ENCODE data around the gene TC2N.
"Not testable (repeated sequence)": the region's sequence is repeated elsewhere in the genome, so short reads cannot be mapped to it uniquely, and the experiment has no call there.

TC2N gene

GRCh38 chr14:91867316-91867988 lies at the start of gene TC2N:
TSS of gene TC2N (minus strand) at chr14:91867536. CDS start at chr14:91813769, 53,767 bp downstream.
- no peak for DNase-seq (ENCODE audit: low read depth)

- DNase-seq (ENCODE audit: low read depth): no peak
Observed at GRCh38 chr14:91912035-91912434, 44.7 kb upstream of the TC2N start.

GRCh38 chr14:91911474-91912032 lies 44.2 kb upstream of the TC2N start:
- DNase-seq (ENCODE audit: low read depth): peak; percentile 47

GRCh38 chr14:91910196-91910595 lies 42.9 kb upstream of the TC2N start:
- DNase-seq (ENCODE audit: low read depth): no peak

- DNase-seq (ENCODE audit: low read depth): no peak
Observed at GRCh38 chr14:91906374-91906773, 39.0 kb upstream of the TC2N start.

DNA sequence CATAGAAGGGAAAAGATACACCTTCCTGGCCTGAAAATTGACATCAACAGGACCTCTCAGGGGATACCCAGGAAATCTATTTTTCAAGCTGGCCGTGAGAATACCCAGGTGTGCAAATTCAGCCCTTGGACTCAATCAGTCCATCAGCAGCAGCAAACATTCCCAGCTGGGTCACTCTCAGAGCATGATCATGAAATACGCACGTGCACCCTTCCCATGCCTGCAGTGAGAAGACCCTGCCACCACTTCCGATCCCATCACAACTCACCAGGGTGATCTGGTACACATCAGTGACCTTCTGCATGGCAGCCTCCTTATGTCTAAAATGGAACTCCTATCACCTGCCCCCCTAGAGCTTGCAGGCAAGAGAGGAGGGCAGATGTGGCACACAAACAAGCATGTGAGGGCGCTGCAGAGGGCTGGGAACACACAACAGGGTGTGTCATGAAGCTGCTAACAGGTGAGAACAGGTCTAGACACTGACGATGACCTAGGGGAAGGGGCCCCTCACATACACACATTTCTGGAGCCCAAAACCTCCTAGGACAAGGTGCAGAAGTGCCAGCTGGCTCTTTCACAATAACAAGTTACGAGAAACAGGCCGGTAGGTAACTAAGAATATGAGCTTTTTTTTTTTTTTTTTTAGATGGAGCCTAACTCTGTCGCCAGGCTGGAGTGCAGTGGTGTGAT lies 37.8 kb upstream of the TC2N start:
- DNase-seq (ENCODE audit: low read depth): no peak

DNA sequence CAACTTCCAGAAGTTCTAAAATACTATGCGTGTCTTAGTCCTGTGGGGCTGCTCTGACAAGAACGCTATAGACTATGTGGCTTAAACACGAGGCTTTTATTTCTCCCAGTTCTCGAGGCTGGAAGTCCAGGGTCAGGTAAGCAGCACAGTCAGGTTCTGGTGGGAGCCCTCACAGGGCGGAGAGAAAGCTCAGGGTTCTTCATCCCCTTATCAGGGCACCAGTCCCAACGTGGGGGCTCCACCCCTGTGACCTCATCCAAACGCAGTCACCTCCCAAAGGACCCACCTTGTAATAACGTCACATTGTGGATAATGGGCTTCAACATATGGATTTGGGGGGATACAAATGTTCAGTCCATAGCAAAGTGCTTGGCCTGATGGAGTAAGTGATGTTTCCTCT lies 37.1 kb upstream of the TC2N start:
- DNase-seq (ENCODE audit: low read depth): no peak

DNA sequence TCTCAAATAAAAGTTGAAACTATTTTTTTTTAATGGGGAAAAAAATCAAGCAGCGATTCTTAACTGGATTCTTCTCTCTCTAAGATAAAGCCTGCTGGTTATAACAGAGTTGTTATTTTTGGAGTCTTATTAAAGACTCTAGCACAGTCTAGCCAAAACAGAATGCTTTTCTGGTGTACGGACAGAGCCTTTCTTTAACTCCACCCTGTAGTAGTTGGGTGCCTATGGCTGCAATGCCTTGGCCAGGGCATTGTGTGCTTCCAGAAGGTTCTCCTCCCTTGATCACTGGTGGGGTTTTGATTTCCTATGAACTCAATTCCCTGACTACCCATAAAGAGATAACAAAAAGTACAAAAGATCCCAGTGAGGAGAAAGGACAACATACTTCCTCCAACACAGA lies 35.7 kb upstream of the TC2N start:
- no peak for DNase-seq (ENCODE audit: low read depth)

- no peak for DNase-seq (ENCODE audit: low read depth)
Observed at GRCh38 chr14:91902336-91902735, 35.0 kb upstream of the TC2N start.

GRCh38 chr14:91901449-91902226 lies 34.3 kb upstream of the TC2N start:
- no peak for DNase-seq (ENCODE audit: low read depth)

GRCh38 chr14:91899806-91900205 lies 32.5 kb upstream of the TC2N start:
- DNase-seq (ENCODE audit: low read depth): peak; percentile 18

GRCh38 chr14:91899213-91899612 lies 31.9 kb upstream of the TC2N start:
- DNase-seq (ENCODE audit: low read depth): no peak

DNA sequence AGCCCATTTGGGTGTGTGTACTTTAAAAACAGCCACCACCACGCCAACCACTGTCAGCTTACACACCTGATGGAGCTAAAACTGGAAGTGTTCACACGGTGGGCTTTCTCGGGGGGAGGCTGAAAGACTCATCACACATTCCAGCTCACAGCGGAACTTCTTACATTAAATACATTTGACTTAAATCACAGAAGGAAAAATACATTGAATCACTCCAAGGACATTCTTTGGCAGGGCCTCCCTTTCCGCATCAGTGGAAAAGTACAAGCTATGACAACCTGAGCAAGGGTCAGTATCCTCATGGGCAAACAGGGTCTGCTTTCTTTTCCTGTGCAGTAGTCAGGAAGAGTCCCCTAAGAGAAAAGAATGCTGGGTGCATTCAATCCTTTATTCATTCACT lies 31.0 kb upstream of the TC2N start:
- DNase-seq (ENCODE audit: low read depth): no peak

- DNase-seq (ENCODE audit: low read depth): not testable (repeated sequence)
Observed at GRCh38 chr14:91897716-91898115, 30.4 kb upstream of the TC2N start.

DNA sequence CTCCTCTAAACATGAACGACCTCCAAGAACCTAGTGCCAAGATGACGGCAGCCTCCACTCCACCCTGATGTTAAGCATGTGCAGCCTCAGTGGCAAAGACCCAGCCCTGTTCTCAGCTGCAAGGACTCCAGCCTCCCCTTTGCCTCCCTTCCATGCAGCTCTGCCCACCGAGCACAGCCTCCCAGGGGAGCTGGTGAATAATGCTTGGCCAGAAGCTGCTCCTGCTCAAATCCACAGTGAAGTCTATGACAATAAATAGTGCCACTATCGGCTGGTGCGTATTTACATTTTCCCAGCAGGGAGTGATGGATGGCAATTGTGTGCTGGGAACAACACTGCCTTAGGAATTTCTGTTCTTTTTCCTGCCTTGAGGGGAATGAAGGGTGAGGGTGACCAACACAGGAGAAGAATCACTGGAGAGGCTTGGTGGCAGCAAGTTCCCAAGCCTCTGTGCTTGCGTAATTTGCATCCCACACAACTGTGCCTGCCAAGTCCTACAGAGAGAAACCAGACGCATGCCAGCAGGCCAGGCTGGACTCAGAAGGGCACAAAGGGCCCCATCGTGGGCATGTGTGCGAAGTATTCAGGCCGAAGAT lies 29.9 kb upstream of the TC2N start:
- DNase-seq (ENCODE audit: low read depth): peak; percentile 83

GRCh38 chr14:91896419-91896818 lies 29.1 kb upstream of the TC2N start:
- no peak for DNase-seq (ENCODE audit: low read depth)

- no peak for DNase-seq (ENCODE audit: low read depth)
Observed at GRCh38 chr14:91893669-91894068, 26.3 kb upstream of the TC2N start.

DNA sequence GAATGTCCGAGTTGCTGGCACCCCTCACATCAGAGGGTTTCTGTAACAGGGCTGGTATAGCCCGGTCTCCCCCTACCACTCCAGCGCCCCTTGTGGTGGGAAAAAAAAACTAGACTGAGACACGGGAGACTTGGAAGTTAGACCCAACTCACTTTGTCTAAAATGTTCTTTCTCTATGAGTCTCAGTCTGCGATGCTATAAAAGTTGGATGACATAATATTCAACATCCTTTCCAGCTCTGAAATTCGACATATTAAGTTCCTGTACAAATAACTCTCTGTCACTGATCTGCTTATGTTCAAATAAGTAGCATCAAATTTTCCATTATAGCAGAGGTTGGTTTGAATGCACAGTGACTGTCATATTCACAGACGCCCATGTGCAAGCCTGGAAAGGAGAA lies 25.7 kb upstream of the TC2N start:
- DNase-seq (ENCODE audit: low read depth): no peak

GRCh38 chr14:91891721-91892220 lies 24.4 kb upstream of the TC2N start:
- peak; percentile 11 for DNase-seq (ENCODE audit: low read depth)

DNA sequence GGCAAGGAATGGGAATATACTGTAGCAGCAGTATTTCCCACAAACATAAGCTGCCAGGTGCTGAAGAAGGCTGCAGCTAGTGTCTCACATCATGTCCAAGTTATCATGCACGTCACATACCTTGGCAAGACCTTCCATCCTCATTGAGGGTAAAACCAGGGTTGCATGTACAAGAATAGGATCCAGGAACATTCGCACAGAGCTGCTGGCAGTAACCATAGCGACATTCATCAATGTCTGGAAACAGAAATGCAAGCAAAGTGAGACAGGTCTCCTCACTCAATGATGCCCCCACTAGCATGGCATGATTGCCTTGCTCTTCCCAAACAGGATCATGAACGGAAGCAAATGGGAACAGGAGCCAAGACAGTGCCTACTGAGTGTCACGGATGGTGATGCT lies 23.8 kb upstream of the TC2N start:
- no peak for DNase-seq (ENCODE audit: low read depth)

- DNase-seq (ENCODE audit: low read depth): no peak
Observed at GRCh38 chr14:91890291-91890749, 23.0 kb upstream of the TC2N start.

Measured in EH (cell line).